HG03060 (cell line): ENCODE results near the gene ATP9A.

Source experiments
- ATAC-seq: cut with Tn5 transposase; IDR thresholded peaks from one replicate; pipeline ENCODE4 v1.9.1; 2021; ENCODE audit warnings: low read depth, moderate number of reproducible peaks; ENCODE audit not compliant: unreplicated experiment

Gene ATP9A

DNA sequence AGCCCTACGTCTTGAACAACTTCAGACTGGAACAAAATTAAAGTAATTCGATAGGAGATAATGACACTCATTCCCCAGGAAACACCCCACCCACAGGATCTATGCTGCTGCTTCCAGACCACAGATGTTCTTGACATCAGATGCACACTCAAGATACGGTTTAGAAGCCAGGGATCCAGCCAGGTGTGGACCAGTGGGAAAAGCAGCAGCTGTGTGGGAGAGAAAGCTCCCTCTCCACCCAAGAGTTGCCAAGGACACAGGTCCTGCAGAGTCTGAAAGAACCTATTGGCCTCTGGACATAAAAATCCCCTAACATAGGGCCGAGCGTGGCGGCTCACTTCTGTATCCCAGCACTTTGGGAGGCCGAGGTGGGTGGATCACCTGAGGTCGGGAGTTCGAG is 133.9 kb downstream of the ATP9A start:
- no peak for ATAC-seq

DNA sequence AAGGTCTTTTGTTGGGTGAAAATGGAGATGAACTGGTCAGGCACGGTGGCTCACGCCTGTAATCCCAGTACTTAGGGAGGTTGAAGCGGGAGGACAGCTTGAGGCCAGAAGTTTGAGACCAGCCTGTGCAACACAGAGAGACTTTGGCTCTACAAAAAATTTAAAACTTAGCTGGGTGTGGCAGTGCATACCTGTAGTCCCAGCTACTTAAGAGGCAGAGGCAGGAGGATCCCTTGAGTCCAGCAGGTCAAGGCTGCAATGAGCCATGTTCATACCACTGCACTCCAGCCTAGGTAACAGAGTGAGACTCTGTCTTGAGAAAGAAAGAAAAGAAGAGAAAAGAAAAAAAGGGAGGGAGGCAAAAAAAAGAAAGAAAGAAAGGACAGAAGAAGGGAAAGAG is 134.8 kb downstream of the ATP9A start:
- ATAC-seq, result no peak

DNA sequence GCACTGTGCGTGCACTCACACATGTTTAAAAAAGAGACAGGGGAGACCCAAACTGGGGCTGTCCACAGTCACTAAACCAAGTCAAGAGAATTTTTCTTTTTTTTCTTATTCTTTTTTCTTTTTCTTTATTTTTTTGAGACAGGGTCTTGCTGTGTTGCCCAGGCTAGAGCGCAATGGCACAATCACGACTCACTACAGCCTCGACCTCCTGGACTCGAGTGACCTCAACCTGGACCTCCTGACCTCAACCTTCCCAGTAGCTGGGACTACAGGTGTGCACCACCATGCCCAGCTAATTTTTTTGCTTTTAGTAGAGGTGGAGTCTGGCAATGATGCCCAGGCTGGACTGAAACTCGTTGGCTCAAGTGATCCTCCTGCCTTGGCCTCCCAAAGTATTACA is 136.2 kb downstream of the ATP9A start:
- no peak for ATAC-seq

DNA sequence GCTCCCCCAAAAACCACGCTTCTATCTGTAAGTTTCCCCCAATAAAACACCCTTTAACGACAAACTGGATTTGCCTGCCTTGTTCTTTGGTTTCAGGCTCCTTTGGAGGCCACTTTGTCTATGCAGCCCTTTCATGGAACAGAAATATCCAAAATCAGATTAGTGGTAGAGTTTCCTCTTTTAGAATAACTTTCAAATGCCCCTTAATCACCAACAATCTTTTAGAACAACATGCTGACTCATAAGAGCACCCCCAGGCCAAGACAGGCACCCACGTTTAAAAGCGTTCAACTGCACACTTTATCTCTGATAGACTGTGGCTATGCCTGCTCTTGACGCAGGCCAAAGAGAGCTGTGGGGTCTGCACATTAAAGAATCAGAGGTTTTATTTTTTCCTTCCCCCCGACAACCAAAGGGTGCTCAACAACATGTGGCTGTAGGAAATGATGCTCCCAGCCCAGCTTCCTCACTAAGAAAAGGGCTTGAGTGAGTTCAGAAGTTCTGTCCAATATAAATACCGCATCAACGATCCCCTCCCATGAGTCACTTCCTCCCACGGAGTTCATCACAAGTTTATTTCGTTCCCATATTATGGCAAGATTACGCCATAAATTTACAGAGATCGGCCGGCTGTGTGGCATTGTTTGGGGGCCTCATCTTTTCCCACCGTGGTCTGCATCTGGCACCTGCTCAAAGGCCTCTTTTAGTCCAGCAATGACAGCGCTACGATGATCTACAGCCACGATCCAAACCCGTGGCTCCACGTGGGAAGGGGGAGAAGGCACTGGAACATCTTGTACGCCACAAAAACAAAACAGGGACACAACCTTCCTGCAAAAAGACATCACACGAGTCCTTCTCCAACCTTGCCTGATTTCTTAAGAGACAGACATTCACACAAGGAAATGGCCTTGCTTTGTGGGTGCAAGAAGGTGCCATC is 136.9 kb downstream of the ATP9A start:
- no peak for ATAC-seq

DNA sequence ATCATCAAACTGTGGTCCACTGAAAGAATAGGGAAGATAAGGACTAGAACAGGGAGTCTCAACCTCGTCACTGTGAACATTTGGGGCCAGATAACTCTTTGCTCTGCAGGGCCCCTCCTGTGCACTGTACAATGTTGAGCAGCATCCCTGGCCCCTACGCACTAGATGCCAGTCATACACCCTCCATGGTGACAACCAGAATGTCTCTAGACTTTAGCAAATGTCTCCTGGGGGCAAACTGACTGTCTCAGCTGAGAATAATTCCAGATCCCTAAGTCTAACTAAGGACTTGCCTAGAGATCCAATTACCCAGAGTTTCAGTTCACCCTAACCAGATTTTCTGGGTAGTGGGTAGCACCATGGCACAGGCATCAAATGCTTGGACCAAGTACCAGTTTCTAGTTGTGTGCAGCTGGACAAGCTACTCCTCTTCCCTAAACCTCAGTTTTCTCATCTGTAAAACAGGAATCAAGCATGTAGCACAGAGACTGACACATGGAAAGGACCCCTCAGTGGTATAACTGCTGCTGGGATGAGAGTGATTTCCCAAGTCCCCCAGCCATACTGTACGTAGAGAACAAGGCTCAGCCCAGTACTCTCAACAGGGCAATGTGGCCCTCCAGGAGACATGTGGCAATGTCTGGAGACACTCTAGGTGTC is 138.7 kb downstream of the ATP9A start:
- no peak for ATAC-seq

DNA sequence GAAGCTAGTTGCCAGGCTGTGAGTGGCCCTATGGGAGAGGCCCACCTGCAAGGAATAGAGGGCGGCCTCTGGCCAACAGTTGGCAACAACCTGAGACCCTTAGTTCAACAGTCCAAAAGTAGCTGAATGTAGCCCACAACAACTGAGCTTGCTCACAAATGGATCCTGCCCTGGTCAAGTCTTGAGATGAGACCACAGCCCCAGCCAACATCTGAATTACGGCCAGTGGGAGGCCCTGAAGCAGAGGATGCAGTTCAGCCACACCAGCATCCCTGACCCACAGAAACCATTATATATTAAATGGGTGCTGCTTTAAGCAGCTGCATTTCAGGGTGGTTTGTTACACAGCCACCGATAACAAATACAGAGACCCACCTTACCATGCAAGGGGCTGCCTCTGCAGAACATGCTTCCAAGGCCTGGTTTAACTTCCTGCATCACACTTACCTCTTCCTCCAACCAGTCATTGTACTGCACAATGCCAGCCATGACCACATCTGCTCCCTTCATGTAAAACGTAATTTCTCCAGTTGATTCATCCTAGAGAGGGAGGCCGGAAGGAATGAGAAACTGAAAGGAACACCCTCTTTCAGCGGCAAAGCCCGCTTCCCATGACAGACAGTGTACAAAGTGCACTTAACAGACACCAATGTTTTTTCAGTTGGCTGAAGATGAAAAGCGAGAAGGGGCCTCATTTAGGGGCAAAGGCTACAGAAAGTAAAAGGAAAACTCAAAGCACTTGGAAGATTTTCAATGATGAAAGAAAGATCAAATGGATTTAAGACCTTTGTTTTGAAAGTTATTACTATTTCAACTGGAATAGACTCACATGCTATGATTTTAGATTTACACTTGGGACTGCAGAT is 139.4 kb downstream of the ATP9A start:
- no peak for ATAC-seq

DNA sequence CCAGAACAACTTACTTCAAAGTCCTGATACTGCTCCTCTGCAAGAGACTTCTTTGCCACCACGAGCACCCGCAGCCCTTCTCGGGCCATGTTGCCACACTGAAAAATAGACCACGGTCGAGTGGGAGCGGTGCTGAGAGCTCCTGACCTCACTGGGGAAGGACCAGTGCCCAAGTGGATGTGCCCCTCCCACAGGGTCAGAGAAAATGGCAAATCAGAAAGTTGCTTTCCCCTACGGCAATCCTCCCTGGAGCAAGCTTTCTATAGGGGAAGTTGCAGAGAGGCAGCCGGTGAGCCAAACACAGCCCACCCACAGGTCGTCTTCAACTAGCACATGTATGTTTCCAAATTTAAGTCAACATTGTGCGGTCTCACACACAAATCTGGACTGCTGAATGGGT is 140.6 kb downstream of the ATP9A start:
- ATAC-seq, result no peak

DNA sequence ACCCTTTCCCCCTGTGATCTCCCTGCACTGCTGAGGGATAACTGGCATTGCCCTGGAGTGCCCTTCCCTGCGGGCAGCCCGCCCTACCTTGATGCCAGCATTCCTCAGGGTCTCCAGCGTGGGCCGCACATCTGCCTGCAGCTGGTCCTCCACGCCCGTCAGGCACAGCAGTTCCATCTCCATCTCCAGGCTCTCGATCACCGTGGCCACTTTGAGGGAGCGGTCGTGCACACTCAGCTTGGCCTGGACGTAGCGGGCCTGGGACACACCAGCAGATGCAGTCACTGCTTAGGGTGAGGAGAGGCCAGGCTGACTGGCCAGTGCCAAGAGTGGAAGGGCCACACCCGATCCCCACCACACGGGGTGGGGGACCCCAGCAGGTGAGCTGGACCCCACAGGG is 143.1 kb downstream of the ATP9A start:
- ATAC-seq, result no peak

DNA sequence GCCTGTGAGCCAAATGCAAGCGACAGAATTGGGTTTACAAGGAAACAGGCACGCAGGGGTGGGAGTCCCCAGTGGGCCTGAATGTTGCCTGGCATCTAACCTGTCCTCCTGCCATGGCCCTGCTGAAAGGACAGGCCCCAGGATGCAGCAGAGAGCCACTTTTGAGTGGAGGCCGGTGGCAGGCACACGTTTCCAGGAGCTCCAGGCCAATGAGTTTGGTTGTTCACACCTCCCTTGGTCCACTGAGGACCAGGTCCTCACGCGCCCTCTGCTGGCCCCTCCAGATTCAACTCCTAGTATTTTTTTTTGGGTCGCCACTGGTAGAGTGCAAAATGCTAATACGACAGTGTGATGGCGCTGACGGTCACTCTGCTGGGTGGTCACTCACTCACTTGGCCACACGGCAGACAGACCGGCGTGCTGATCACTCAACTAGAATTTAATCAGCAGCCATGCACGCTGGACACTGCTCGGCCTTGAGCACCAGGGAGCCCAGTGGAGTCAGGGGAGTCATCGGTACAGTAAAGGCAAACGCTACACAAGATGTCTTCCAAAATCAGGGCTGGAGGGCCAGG is 143.9 kb downstream of the ATP9A start:
- ATAC-seq, result no peak

DNA sequence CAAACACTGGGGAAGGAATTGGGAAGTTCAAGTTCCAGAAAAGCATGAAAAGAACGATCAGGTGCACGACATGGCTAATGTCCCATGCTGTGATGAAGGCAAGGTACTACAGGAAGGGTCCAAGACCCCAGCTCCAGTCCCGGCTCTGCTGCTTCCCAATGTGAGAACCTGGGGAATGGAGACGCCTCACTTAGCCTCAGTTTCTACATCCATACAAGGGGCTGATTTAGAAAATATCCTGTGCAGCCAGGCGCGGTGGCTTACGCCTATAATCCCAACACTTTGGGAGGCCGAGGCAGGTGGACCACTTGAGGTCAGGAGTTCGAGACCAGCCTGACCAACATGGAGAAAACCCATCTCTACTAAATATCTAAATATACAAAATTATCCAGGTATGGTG is 144.9 kb downstream of the ATP9A start:
- no peak for ATAC-seq

DNA sequence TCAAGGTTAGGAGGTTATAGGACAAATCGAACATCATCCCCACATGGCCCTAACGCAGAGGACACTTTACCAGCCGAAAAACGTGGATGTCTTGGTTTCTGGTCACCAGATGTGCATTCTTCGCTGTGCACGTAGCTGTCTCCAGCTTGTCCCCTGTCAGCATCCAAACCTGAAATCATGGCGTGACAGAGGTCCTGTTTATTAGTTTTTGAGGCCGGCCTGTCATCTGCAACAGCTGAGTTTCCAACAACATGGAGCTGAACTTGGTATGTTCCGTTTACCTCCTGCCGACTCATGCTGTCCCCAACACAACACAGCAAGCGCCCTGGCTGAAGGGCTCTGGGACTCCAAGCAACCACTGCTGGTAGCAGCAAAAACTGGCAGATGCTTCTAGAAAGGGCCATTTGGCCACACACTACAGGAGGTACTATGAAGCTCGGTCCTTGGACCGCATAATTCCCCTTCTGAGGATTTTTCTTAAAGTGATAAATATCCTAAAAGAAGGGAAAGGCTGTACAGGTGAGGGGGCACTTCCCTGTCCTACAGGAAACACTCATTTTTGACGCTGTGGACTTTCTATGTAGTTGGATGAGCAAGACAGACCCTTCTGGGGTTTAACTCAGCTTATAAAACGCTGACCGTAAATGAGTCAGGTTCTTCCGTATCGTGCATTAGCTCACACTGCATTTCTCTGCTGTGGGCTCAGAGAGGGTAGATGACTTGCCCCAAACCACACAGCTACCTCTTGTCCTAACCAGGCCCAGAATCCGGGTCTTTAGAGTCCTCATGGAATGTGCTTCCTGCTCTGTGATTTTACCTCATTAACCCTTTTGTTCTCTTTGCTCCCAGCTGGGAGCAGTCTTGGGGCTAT is 146.0 kb downstream of the ATP9A start:
- ATAC-seq, result no peak

DNA sequence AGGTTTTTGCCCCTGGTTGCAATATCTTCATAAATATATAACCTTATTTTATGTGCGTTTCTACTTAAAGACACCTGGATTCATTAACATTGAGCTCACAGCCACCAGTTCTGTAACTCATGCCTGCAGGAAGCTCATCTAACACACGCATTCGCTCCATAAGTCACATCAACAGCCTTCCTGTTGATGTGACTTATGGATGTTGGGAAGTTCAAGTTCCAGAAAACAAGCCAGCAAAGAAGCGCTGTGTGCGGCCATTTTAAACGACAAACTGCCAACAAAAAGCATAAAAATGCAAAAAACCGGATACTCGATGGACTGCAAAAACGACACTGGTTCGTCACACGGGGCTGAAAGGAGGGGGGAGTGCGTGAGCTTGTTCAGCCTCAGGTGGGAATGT is 147.8 kb downstream of the ATP9A start:
- no peak for ATAC-seq

DNA sequence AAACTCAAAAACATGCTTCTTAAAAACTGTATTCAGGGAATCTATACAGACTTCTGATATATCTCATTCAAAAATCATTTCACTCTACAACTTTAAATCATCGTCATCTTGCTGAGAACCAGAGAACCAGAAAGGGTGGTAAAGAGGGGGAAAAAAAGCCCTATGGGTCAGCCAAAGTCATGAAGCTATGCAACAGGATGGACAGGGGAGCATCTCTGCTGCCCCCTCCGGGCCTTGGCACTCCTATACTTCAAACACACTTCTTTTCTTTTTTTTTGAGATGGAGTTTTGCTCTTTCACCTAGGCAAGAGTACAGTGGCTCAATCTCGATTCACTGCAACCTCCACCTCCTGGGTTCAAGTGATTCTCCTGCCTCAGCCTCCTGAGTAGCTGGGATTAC is 152.1 kb downstream of the ATP9A start:
- ATAC-seq, result no peak

DNA sequence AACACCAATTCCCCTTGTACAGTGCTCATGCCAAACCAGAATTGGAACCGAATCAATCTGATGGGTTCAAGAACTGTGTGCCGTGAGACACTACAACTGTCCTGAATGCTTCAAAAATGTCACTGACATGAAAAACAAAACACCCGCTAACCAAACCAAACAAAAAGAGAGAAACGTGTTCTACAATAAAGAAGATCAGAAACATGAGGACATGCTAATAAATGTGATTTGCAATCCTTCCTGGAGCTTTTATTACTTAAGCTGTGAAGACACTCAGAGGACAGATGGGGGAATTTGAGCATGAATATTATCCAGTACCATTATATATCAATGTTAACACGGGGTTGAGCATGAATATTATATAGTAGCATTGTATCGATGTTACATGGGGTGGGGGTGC is 153.5 kb downstream of the ATP9A start:
- ATAC-seq, result no peak

DNA sequence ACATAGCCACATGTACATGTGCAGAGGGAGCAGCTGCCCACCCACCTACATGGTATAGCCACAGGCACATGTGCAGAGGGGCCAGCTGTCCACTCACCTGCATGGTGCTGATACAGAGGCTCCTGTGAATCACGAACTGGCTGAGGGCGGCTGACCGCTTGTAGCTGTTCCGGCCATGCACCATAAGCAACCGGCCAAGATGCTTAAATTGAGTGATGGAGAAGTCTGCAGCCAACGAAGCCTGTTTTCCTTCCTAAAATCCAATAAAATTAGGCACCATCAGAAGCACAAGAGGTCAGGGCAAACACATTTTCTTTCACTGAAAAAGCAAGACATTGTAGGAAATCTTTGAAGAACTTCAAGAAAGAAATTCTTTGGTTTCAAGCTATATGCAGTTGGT is 154.6 kb downstream of the ATP9A start:
- ATAC-seq, result no peak

DNA sequence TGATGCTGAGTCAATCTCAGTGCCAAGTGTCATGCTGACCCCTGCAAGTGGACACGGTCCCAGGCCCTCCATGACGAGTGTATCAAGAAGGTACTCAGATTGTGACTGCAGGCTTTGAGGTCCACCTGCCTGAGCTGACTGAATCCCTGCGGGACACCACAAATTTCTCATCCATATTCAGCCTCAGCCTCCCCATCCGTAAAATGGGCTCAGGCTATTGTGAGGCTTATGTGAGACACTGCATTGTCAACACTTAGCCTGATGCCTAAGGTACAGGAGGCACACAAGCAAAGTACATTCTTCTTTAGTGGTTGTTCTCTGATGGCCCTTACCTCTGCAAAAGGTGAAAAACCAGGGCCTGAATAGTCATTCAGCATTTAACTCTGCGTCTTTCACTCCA is 155.3 kb downstream of the ATP9A start:
- ATAC-seq, result no peak

DNA sequence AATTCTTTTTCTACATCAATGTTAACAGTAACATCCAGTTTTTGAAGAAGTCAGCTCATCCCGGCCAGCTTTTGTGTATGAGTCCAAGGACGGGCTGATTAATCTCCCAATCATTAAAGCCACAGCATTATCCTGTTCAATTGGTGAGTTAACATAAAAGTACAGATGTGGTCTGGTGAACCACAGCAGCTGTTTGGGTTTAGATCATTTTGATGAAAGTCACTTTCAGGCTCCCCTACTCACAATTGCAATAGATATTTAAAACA is 156.6 kb downstream of the ATP9A start:
- no peak for ATAC-seq

DNA sequence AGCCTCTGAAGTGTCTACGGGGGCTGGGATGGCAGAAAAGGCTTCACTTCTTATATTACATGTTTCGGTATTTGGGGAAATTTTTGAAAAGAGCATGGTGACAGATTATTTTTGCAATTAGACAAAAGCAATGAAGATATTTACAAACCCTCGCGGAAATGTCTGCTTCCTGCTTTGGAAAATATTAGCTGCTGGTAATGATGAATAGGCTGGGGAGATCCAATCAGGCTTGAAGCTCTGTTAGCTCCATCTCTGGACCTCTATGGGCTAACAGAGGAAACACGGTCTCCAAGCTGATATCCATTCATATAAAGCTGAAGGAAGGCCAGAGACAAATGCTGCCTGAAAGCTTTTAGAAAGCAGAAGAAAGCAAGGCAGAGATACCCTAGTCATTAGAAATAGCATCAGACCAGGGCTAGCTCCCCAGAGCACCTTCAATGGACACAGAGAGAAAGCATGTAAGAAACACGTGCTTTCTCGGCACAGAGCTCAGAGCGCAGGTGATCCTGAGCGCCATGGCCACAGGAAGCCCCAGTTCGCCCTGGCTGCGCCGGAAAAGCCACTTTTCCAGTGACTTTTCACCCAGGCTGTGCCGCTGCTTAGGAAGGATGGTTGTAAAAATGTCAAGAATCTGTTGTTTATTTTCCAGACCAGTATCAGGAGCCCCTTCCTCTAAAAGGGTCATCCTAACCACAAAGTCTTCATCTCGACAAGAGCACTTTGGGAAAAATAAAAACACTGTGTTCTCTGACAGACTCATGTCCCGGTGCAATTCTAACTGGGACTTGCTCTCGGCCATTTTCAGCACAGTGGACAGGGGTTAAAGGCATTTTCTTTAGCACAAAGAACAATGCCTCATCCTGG is 157.2 kb downstream of the ATP9A start:
- ATAC-seq, result no peak

DNA sequence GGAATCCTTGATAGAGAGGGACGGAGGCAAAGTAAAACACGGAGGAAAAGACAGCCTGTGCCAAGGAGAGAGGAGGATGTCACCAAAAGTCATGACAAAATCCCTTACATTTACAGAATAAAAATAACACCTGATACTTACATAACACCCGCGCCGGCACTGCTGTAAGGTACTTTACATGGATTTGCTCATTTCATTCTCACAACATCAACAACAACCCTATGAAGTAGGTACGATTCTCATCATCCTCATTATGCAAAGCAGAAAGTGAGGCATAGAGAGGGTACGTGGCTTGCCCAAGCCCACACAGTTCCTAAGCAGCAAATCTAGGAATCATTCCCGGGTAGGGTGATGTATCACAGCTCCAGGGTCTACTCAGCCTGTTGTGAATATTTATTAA is 158.1 kb downstream of the ATP9A start:
- ATAC-seq, result no peak
